HFFc6 (cell line): ENCODE results near the gene MLPH. TPM values are rescaled to one million over a fixed set of nuclear protein-coding genes. Genes with fewer than 3 reads are reported as not detected.

ENCODE experiments used
- DNase-seq: peaks from one replicate; pipeline ENCODE4 v3.0.0-alpha.2; 2018
- H3K27ac Mint-ChIP-seq: 2 replicates; pipeline ENCODE4 v1.8.0; 2020; ENCODE audit warnings: mild to moderate bottlenecking, mixed read lengths
- H3K27me3 Mint-ChIP-seq: 2 replicates; pipeline ENCODE4 v1.8.0; 2021; ENCODE audit warnings: mild to moderate bottlenecking, moderate library complexity, mixed read lengths; ENCODE audit not compliant: insufficient read depth
- H3K36me3 Mint-ChIP-seq: 2 replicates; pipeline ENCODE4 v1.8.0; 2021; ENCODE audit warnings: low read depth, mixed read lengths
- H3K4me1 Mint-ChIP-seq: 2 replicates; pipeline ENCODE4 v1.8.0; 2020; ENCODE audit warnings: low read depth, mixed read lengths
- H3K4me3 Mint-ChIP-seq: 2 replicates; pipeline ENCODE4 v1.8.0; 2020; ENCODE audit warnings: mild to moderate bottlenecking, moderate library complexity, mixed read lengths
- H3K9me3 Mint-ChIP-seq: 2 replicates; pipeline ENCODE4 v1.8.0; 2020; ENCODE audit warnings: mild to moderate bottlenecking, mixed read lengths
- total RNA-seq, 6 experiments: library from RNA; stranded (reverse); fragmentation: NEBNext Ultra II Directional; extraction: Animal tissue kit (Norgen Biotek cat#: 25700); gene quantifications; 2 replicates in 1 of 6; 3 replicates in 5 of 6; pipeline ENCODE4 v1.2.3, GENCODE V29; 2021
- TF ChIP-seq, protein P1 (sequence below): fragments of 200-600 bp; sonication (generic); IDR thresholded peaks from 2 replicates; pipeline ENCODE4 v1.5.0; 2021; ENCODE audit warnings: antibody characterized with exemption, mild to moderate bottlenecking

The MLPH gene
- total RNA-seq, 6 experiments from 2014 or later, result 32.0 to 44.1 (median 41.0) TPM

GRCh38 chr2:237507512-237507911 lies 20.5 kb downstream of the MLPH start:
- H3K27ac Mint-ChIP-seq, result peak overlapping the region; percentile 24; the same call in 1 of the 2 replicates
- H3K9me3 Mint-ChIP-seq, result no peaks in the 10 kb centered on the region
- peaks cover 40% of the 10 kb centered on the region for H3K36me3 Mint-ChIP-seq
- H3K27me3 Mint-ChIP-seq, result peaks cover 3% of the 10 kb centered on the region
- DNase-seq, result no peak
- H3K4me3 Mint-ChIP-seq, result no peak overlapping the region
- TF ChIP-seq, protein P1, sequence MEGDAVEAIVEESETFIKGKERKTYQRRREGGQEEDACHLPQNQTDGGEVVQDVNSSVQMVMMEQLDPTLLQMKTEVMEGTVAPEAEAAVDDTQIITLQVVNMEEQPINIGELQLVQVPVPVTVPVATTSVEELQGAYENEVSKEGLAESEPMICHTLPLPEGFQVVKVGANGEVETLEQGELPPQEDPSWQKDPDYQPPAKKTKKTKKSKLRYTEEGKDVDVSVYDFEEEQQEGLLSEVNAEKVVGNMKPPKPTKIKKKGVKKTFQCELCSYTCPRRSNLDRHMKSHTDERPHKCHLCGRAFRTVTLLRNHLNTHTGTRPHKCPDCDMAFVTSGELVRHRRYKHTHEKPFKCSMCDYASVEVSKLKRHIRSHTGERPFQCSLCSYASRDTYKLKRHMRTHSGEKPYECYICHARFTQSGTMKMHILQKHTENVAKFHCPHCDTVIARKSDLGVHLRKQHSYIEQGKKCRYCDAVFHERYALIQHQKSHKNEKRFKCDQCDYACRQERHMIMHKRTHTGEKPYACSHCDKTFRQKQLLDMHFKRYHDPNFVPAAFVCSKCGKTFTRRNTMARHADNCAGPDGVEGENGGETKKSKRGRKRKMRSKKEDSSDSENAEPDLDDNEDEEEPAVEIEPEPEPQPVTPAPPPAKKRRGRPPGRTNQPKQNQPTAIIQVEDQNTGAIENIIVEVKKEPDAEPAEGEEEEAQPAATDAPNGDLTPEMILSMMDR, result no peak
- peaks cover 56% of the 10 kb centered on the region for H3K4me1 Mint-ChIP-seq

- no peak for DNase-seq
- Mint-ChIP-seq H3K36me3 (peaks cover 38% of the 10 kb centered on the region), H3K9me3 (no peaks in the 10 kb centered on the region), H3K27ac (no peak overlapping the region), H3K27me3 (peaks cover 3% of the 10 kb centered on the region), H3K4me3 (no peak overlapping the region), H3K4me1 (peaks cover 59% of the 10 kb centered on the region)
- TF ChIP-seq, protein P1, result no peak
Measured at GRCh38 chr2:237508361-237508760, 21.3 kb downstream of the MLPH start.

DNA sequence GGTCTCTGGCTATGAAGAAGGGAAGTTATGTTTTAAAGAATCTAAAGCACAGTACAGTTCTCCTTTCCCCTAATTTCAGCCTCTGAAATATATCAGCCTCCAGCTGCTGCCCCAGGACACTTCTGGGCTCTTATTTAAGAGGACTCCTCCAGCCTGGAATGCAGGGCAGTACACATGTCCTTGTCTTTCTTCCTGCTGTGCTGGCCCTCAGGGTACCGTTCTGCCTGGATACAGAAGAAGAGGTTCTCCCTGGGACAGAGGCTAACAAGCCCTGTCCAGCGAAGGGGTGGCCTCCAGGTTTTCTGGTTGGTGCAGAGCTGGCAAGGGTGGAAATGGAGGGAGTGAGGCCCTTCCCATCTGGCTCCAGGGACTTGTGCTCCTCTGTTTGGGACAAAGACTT lies 22.1 kb downstream of the MLPH start:
- DNase-seq, result no peak
- H3K4me1 Mint-ChIP-seq, result peaks cover 55% of the 10 kb centered on the region
- H3K36me3 Mint-ChIP-seq, result peaks cover 32% of the 10 kb centered on the region
- no peak overlapping the region for H3K4me3 Mint-ChIP-seq
- TF ChIP-seq, protein P1, result no peak
- H3K27ac Mint-ChIP-seq, result peak overlapping the region; percentile 26
- peaks cover 3% of the 10 kb centered on the region for H3K27me3 Mint-ChIP-seq
- no peaks in the 10 kb centered on the region for H3K9me3 Mint-ChIP-seq

GRCh38 chr2:237509905-237510304 lies 22.9 kb downstream of the MLPH start:
- DNase-seq, result no peak
- Mint-ChIP-seq H3K4me3 (no peak overlapping the region), H3K9me3 (no peaks in the 10 kb centered on the region), H3K36me3 (peaks cover 29% of the 10 kb centered on the region), H3K27ac (no peak overlapping the region), H3K4me1 (peaks cover 55% of the 10 kb centered on the region), H3K27me3 (peaks cover 3% of the 10 kb centered on the region)
- TF ChIP-seq, protein P1, result no peak

GRCh38 chr2:237510502-237511217 lies 23.6 kb downstream of the MLPH start:
- peaks cover 3% of the 10 kb centered on the region for H3K27me3 Mint-ChIP-seq
- H3K36me3 Mint-ChIP-seq, result peaks cover 30% of the 10 kb centered on the region
- peaks cover 52% of the 10 kb centered on the region for H3K4me1 Mint-ChIP-seq
- no peak overlapping the region for H3K4me3 Mint-ChIP-seq
- H3K27ac Mint-ChIP-seq, result peak overlapping the region; percentile 31; the same call in 1 of the 2 replicates
- H3K9me3 Mint-ChIP-seq, result no peaks in the 10 kb centered on the region
- TF ChIP-seq, protein P1, result no peak
- DNase-seq, result no peak
